Measurements from ENCODE around the gene FECH.

DNA sequence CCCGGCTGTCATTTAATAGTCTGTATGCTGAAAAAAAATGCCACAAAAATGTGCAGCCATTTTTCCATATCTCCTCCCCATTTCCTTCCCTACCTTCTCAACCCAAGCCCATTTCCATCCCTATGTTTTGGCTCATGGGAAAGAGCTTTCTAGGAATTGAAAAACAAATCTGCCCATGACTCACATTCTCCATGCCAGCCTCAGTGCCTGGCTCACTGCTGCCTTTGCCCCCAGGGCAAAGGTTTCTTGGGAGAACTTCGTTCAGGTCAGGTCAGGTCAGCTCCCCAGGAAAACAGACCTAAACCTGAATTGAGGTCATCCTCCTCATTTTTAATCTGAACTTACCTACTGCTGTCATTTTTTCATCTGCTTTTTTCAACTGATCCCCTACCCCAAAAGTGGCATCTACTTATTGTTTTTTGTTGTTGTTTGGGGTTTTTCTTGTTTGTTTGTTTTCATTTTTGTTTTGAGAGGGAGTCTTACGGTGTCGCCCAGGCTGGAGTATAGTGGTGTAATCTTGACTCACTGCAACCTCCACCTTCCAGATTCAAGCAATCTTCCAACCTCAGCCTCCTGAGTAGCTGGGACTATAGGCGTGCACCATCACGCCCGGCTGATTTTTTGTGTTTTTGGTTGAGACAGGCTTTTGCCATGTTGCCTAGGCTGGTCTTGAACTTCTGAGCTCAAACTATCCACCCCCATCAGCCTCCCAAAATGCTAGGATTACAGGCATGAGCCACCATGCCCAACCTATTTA, 66.7 kb downstream of the FECH start:
- TF ChIP-seq, protein P1, sequence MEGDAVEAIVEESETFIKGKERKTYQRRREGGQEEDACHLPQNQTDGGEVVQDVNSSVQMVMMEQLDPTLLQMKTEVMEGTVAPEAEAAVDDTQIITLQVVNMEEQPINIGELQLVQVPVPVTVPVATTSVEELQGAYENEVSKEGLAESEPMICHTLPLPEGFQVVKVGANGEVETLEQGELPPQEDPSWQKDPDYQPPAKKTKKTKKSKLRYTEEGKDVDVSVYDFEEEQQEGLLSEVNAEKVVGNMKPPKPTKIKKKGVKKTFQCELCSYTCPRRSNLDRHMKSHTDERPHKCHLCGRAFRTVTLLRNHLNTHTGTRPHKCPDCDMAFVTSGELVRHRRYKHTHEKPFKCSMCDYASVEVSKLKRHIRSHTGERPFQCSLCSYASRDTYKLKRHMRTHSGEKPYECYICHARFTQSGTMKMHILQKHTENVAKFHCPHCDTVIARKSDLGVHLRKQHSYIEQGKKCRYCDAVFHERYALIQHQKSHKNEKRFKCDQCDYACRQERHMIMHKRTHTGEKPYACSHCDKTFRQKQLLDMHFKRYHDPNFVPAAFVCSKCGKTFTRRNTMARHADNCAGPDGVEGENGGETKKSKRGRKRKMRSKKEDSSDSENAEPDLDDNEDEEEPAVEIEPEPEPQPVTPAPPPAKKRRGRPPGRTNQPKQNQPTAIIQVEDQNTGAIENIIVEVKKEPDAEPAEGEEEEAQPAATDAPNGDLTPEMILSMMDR (IDR thresholded peaks at IDR 0.05 in 8 of 11, conservative IDR thresholded peaks at IDR 0.05 in 3 of 11), result no peak
- TF ChIP-seq POLR2AphosphoS5 (IDR thresholded peaks at IDR 0.05), result no peak

Measured in spleen (tissue), 7 donors.